MM.1S (cell line): ENCODE measurements around the gene ANKRD45.
"Not testable (repeated sequence)": the region's sequence is repeated elsewhere in the genome, so short reads cannot be mapped to it uniquely, and the experiment has no call there.

ENCODE experiments used
- DNase-seq: peaks from one replicate; pipeline ENCODE4 v3.0.0-alpha.2; 2015
- H2AFZ ChIP-seq: fragments of 300-600 bp; sonication (generic); 2 replicates; pipeline ENCODE4 v1.6.0; 2016; ENCODE audit warnings: antibody characterized with exemption, low read length
- H3F3A ChIP-seq: fragments of 300-600 bp; sonication (generic); 2 replicates; pipeline ENCODE4 v1.6.1; 2016; ENCODE audit warnings: mild to moderate bottlenecking, antibody characterized with exemption, low read length, moderate library complexity, mixed read lengths; ENCODE audit not compliant: insufficient read depth
- H3K27ac ChIP-seq: fragments of 300-600 bp; sonication (generic); 2 replicates; pipeline ENCODE4 v1.5.1; 2016; ENCODE audit warnings: mild to moderate bottlenecking, low read length
- H3K27me3 ChIP-seq: fragments of 300-600 bp; sonication (generic); replicated peaks from 2 replicates; pipeline ENCODE4 v1.6.0; 2016; ENCODE audit warnings: low read length; ENCODE audit not compliant: insufficient read depth
- H3K36me3 ChIP-seq: fragments of 300-600 bp; sonication (generic); replicated peaks from 2 replicates; pipeline ENCODE4 v1.6.1; 2016; ENCODE audit warnings: mild to moderate bottlenecking, low read length, mixed read lengths; ENCODE audit not compliant: insufficient read depth
- H3K4me1 ChIP-seq: fragments of 300-600 bp; sonication (generic); 2 replicates; pipeline ENCODE4 v1.6.1; 2016; ENCODE audit warnings: low read length, mixed read lengths
- H3K4me2 ChIP-seq: fragments of 300-600 bp; sonication (generic); 2 replicates; pipeline ENCODE4 v1.6.0; 2016; ENCODE audit warnings: low read depth, low read length
- H3K4me3 ChIP-seq: fragments of 300-600 bp; sonication (generic); 2 replicates; pipeline ENCODE4 v1.5.1; 2016; ENCODE audit warnings: low read length, mixed read lengths
- H3K79me2 ChIP-seq: fragments of 300-600 bp; sonication (generic); 2 replicates; pipeline ENCODE4 v1.6.1; 2016; ENCODE audit warnings: mixed run types, low read length, mixed read lengths
- H3K9ac ChIP-seq: fragments of 300-600 bp; sonication (generic); 2 replicates; pipeline ENCODE4 v1.6.1; 2016; ENCODE audit warnings: low read length, mixed read lengths
- H3K9me2 ChIP-seq: fragments of 300-600 bp; sonication (generic); replicated peaks from 2 replicates; pipeline ENCODE4 v1.6.1; 2016; ENCODE audit warnings: mild to moderate bottlenecking, low read length, mixed read lengths; ENCODE audit not compliant: insufficient read depth
- H3K9me3 ChIP-seq: fragments of 300-600 bp; sonication (generic); replicated peaks from 2 replicates; pipeline ENCODE4 v1.6.1; 2016; ENCODE audit warnings: mild to moderate bottlenecking, low read length, mixed read lengths; ENCODE audit not compliant: insufficient read depth
- H4K20me1 ChIP-seq: fragments of 300-600 bp; sonication (generic); 2 replicates; pipeline ENCODE4 v1.6.1; 2016; ENCODE audit warnings: mild to moderate bottlenecking, low read length, moderate library complexity, mixed read lengths; ENCODE audit not compliant: insufficient read depth
- EZH2 ChIP-seq: fragments of 300-600 bp; sonication (generic); optimal IDR thresholded peaks from 2 replicates; pipeline ENCODE3; 2017; ENCODE audit warnings: low read depth, mild to moderate bottlenecking, antibody characterized with exemption, low read length, mixed read lengths
- EZH2phosphoT487 ChIP-seq: fragments of 300-600 bp; sonication (generic); IDR thresholded peaks from 2 replicates; pipeline ENCODE4 v1.6.1; 2018; ENCODE audit warnings: antibody characterized with exemption, low read length
- TF ChIP-seq, protein P1 (sequence below): fragments of 300-600 bp; sonication (generic); IDR thresholded peaks from 2 replicates; pipeline ENCODE4 v1.5.1; 2016; ENCODE audit warnings: antibody characterized with exemption, low read length, mixed read lengths

The ANKRD45 gene

DNA sequence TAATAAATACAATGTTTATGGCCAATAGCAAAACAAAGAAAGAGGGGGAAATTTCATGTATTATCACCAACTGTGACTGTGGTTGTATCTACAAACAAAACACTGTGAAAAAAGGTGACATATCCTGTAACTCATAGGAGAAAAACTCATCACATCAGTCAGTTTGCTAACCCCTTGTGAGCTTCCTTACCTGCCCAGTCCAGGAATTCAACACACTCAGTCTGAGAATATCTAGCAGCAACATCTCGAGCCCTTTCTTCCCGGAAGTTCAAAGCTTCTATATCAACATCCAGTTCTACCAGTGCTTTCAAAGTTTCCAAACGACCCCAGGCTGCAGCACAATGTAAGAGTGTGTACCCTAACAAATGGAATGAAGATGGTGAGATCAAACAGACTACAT is 23.0 kb downstream of the ANKRD45 start:
- Histone ChIP-seq H3K4me3 (no peak overlapping the region), H3K27ac (no peak overlapping the region), H4K20me1 (no peaks in the 10 kb centered on the region), H3K9me2 (no peaks in the 10 kb centered on the region), H3K4me2 (no peak overlapping the region), H3K4me1 (no peaks in the 10 kb centered on the region), H3K36me3 (no peaks in the 10 kb centered on the region), H3K79me2 (no peaks in the 10 kb centered on the region), H3K9ac (no peak overlapping the region), H3K27me3 (no peaks in the 10 kb centered on the region), H2AFZ (no peak overlapping the region), H3F3A (no peaks in the 10 kb centered on the region), H3K9me3 (no peaks in the 10 kb centered on the region)
- TF ChIP-seq EZH2 (no peak), EZH2phosphoT487 (no peak)
- TF ChIP-seq, protein P1, sequence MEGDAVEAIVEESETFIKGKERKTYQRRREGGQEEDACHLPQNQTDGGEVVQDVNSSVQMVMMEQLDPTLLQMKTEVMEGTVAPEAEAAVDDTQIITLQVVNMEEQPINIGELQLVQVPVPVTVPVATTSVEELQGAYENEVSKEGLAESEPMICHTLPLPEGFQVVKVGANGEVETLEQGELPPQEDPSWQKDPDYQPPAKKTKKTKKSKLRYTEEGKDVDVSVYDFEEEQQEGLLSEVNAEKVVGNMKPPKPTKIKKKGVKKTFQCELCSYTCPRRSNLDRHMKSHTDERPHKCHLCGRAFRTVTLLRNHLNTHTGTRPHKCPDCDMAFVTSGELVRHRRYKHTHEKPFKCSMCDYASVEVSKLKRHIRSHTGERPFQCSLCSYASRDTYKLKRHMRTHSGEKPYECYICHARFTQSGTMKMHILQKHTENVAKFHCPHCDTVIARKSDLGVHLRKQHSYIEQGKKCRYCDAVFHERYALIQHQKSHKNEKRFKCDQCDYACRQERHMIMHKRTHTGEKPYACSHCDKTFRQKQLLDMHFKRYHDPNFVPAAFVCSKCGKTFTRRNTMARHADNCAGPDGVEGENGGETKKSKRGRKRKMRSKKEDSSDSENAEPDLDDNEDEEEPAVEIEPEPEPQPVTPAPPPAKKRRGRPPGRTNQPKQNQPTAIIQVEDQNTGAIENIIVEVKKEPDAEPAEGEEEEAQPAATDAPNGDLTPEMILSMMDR, result no peak
- no peak for DNase-seq

DNA sequence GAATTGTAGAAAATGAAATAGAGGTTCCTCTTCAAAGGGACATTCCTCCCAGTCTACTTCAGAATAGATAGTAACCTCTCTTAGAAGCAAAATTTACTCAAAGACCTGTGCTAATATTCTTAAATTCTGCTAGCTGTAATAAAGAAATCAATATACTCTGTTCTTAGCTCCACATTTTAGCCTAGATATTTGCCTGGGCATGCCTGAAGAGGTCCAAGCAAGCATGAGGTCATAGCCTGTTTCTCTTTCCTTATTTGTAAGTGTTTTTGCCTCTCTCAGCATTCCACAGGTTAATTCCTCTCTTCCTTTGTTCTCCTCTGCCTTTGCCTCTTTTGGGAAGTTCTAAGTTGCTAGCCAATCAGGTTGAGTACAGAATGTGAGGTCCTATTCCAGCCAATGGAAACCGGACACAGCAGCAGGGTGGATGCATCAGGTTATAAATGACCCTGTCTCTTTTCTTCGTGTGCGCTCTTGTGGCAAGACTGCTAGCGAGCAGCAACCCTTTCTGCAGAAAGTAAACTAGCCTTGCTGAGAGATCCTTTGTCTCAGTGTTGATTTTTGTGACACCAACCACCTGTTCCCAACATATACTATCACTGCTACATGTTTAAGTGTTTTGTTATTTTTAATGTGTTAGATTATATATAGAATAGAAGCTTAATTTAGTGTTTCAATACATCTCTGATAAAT is 27.1 kb downstream of the ANKRD45 start:
- not testable (repeated sequence) for H3K4me1 ChIP-seq, H3F3A ChIP-seq, H3K4me3 ChIP-seq, H2AFZ ChIP-seq, H4K20me1 ChIP-seq, H3K27ac ChIP-seq, H3K9me2 ChIP-seq, H3K4me2 ChIP-seq, H3K27me3 ChIP-seq, H3K36me3 ChIP-seq, H3K9ac ChIP-seq, H3K79me2 ChIP-seq, DNase-seq, H3K9me3 ChIP-seq

DNA sequence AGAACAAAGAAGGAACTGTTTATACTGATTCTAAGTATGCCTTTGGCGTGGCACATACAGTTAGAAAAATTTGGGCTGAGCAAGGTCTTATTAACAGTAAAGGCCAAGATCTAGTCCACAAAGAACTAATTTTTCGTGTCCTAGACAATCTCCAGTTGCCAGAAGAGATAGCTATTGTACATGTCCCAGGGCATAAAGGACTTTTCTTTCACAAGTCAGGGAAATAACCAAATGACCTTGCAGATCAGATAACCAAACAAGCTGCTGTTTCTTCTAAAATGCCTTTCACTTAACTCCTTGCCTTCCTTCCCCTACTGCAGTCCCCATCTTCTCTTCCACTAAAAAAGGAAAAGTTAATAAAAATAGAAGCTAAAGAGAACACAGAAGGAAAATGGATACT is 30.5 kb downstream of the ANKRD45 start:
- no peaks in the 10 kb centered on the region for H3K9me2 ChIP-seq
- no peaks in the 10 kb centered on the region for H3K27me3 ChIP-seq
- no peak overlapping the region for H3K4me2 ChIP-seq
- no peaks in the 10 kb centered on the region for H3K4me1 ChIP-seq
- no peaks in the 10 kb centered on the region for H4K20me1 ChIP-seq
- H3K9me3 ChIP-seq, result no peaks in the 10 kb centered on the region
- H2AFZ ChIP-seq, result no peak overlapping the region
- H3K79me2 ChIP-seq, result no peaks in the 10 kb centered on the region
- no peaks in the 10 kb centered on the region for H3F3A ChIP-seq
- H3K36me3 ChIP-seq, result no peaks in the 10 kb centered on the region
- TF ChIP-seq, protein P1, result no peak
- TF ChIP-seq EZH2phosphoT487 (no peak), EZH2 (no peak)
- no peak for DNase-seq
- no peak overlapping the region for H3K4me3 ChIP-seq
- no peak overlapping the region for H3K9ac ChIP-seq
- H3K27ac ChIP-seq, result no peak overlapping the region
